DOHH2 (cell line): ENCODE data around the gene ORAI3.

Experiments used
- H3F3A ChIP-seq: fragments of 200-600 bp; sonication (generic), shearing (Covaris generic); 2 replicates; pipeline ENCODE4 v1.6.0; 2016; ENCODE audit warnings: antibody characterized with exemption, mild to moderate bottlenecking; ENCODE audit not compliant: control insufficient read depth, insufficient read depth
- H3K27ac ChIP-seq: fragments of 200-600 bp; sonication (generic); 2 replicates; pipeline ENCODE4 v1.5.1; 2014; ENCODE audit warnings: low read depth, mild to moderate bottlenecking, low read length, moderate library complexity
- H3K27me3 ChIP-seq: fragments of 200-600 bp; sonication (generic); 2 replicates; pipeline ENCODE4 v1.6.1; 2014; ENCODE audit warnings: mild to moderate bottlenecking, low read length, mixed read lengths; ENCODE audit not compliant: control insufficient read depth
- H3K36me3 ChIP-seq: fragments of 200-600 bp; sonication (generic); 2 replicates; pipeline ENCODE4 v1.6.1; 2014; ENCODE audit warnings: mild to moderate bottlenecking, low read length, moderate library complexity, mixed read lengths; ENCODE audit not compliant: control insufficient read depth
- H3K4me1 ChIP-seq: fragments of 200-600 bp; sonication (generic); 2 replicates; pipeline ENCODE4 v1.6.1; 2014; ENCODE audit warnings: mild to moderate bottlenecking, low read length, mixed read lengths; ENCODE audit not compliant: control insufficient read depth
- H3K4me2 ChIP-seq: fragments of 200-600 bp; sonication (generic); 2 replicates; pipeline ENCODE4 v1.6.0; 2014; ENCODE audit warnings: mild to moderate bottlenecking, low read length, moderate library complexity
- H3K4me3 ChIP-seq: fragments of 200-600 bp; sonication (generic); 2 replicates; pipeline ENCODE4 v1.5.1; 2014; ENCODE audit warnings: mild to moderate bottlenecking, low read length, mixed read lengths
- H3K79me2 ChIP-seq: fragments of 200-600 bp; sonication (generic); 2 replicates; pipeline ENCODE4 v1.6.1; 2014; ENCODE audit warnings: mild to moderate bottlenecking, low read length, mixed read lengths; ENCODE audit not compliant: control insufficient read depth
- H3K9me2 ChIP-seq: fragments of 200-600 bp; sonication (generic); replicated peaks from 2 replicates; pipeline ENCODE4 v1.6.1; 2014; ENCODE audit warnings: mild to moderate bottlenecking, low read length, mixed read lengths; ENCODE audit not compliant: control insufficient read depth
- H3K9me3 ChIP-seq: fragments of 200-600 bp; sonication (generic); 2 replicates; pipeline ENCODE4 v1.6.1; 2014; ENCODE audit warnings: antibody characterized with exemption, low read length, mixed read lengths; ENCODE audit not compliant: control insufficient read depth, insufficient read depth
- H4K20me1 ChIP-seq: fragments of 200-600 bp; sonication (generic); 2 replicates; pipeline ENCODE4 v1.6.0; 2014; ENCODE audit warnings: low read depth, mild to moderate bottlenecking, antibody characterized with exemption, low read length, moderate library complexity; ENCODE audit not compliant: control insufficient read depth, insufficient read depth
- CTCF ChIP-seq: fragments of 200-600 bp; sonication (generic); IDR thresholded peaks from one replicate; pipeline ENCODE4 v1.5.1; 2014; ENCODE audit warnings: antibody characterized with exemption, mild to moderate bottlenecking, low read depth, low read length; ENCODE audit not compliant: poor library complexity, severe bottlenecking
- EZH2phosphoT487 ChIP-seq: fragments of 200-600 bp; sonication (generic); IDR thresholded peaks from 2 replicates; pipeline ENCODE4 v1.6.1; 2017; ENCODE audit warnings: borderline replicate concordance, mild to moderate bottlenecking, antibody characterized with exemption, low read length, moderate library complexity, mixed read lengths

Gene ORAI3

GRCh38 chr16:30980434-30980833 is 31.6 kb downstream of the ORAI3 start:
- H3K4me1 ChIP-seq: no peaks in the 10 kb centered on the region; the same call in 1 of the 2 replicates
- H4K20me1 ChIP-seq: no peaks in the 10 kb centered on the region
- H3K36me3 ChIP-seq: peaks cover 79% of the 10 kb centered on the region

GRCh38 chr16:30980959-30981358 is 32.1 kb downstream of the ORAI3 start:
- Histone ChIP-seq H4K20me1 (no peaks in the 10 kb centered on the region), H3F3A (no peaks in the 10 kb centered on the region), H3K27me3 (no peaks in the 10 kb centered on the region), H3K4me1 (no peaks in the 10 kb centered on the region; the same call in 1 of the 2 replicates), H3K36me3 (peaks cover 79% of the 10 kb centered on the region), H3K4me3 (no peak overlapping the region), H3K27ac (no peak overlapping the region), H3K79me2 (no peaks in the 10 kb centered on the region), H3K4me2 (no peak overlapping the region), H3K9me2 (no peaks in the 10 kb centered on the region), H3K9me3 (no peaks in the 10 kb centered on the region)
- TF ChIP-seq CTCF (no peak), EZH2phosphoT487 (no peak)

More at GRCh38 chr16:30980434-30980833, 31.6 kb downstream of the ORAI3 start:
- Histone ChIP-seq H3K27me3 (no peaks in the 10 kb centered on the region), H3K79me2 (no peaks in the 10 kb centered on the region), H3K27ac (no peak overlapping the region), H3K4me3 (no peak overlapping the region), H3K9me3 (no peaks in the 10 kb centered on the region), H3F3A (no peaks in the 10 kb centered on the region), H3K4me2 (no peak overlapping the region), H3K9me2 (no peaks in the 10 kb centered on the region)
- TF ChIP-seq CTCF (no peak), EZH2phosphoT487 (no peak)

GRCh38 chr16:30982548-30983288 is 33.9 kb downstream of the ORAI3 start:
- Histone ChIP-seq H3K79me2 (no peaks in the 10 kb centered on the region), H3K4me2 (no peak overlapping the region), H3K4me1 (no peaks in the 10 kb centered on the region; the same call in 1 of the 2 replicates), H3K27me3 (no peaks in the 10 kb centered on the region), H3K27ac (no peak overlapping the region), H4K20me1 (no peaks in the 10 kb centered on the region), H3K9me3 (no peaks in the 10 kb centered on the region), H3K4me3 (no peak overlapping the region), H3K9me2 (no peaks in the 10 kb centered on the region), H3F3A (no peaks in the 10 kb centered on the region), H3K36me3 (peaks cover 65% of the 10 kb centered on the region)
- TF ChIP-seq CTCF (no peak), EZH2phosphoT487 (no peak)
